HL-60 (cell line): ENCODE data around the gene NPPA.

Source experiments
- DNase-seq, 2 experiments: peaks; one replicate each; pipeline ENCODE4 v3.0.0-alpha.2; 2010 to 2020; ENCODE audit warnings: low read depth in 1 of 2, low spot score in 1 of 2
- H3K27ac ChIP-seq: fragments of 250-450 bp; sonication (Bioruptor Pico); replicated peaks from 2 replicates; pipeline ENCODE4 v1.5.1; 2020; ENCODE audit warnings: mild to moderate bottlenecking, moderate library complexity
- H3K27me3 ChIP-seq: fragments of 250-450 bp; sonication (Bioruptor Pico); 2 replicates; pipeline ENCODE4 v1.5.1; 2021; ENCODE audit warnings: mild to moderate bottlenecking, moderate library complexity; ENCODE audit not compliant: insufficient read depth, poor library complexity, severe bottlenecking
- H3K4me3 ChIP-seq: replicated peaks from 2 replicates; pipeline ENCODE4 v1.5.1; 2011; ENCODE audit warnings: mild to moderate bottlenecking, control low read depth, low read length; ENCODE audit not compliant: insufficient read depth
- CTCF ChIP-seq: IDR thresholded peaks from one replicate; pipeline ENCODE4 v1.5.1; 2011; ENCODE audit warnings: low read length, control low read depth, inconsistent platforms; ENCODE audit not compliant: insufficient read depth
- GABPA ChIP-seq: IDR thresholded peaks from 2 replicates; pipeline ENCODE4 v1.6.1; 2012; ENCODE audit warnings: low read depth
- POLR2AphosphoS5 ChIP-seq: IDR thresholded peaks from 2 replicates; pipeline ENCODE4 v1.6.1; 2012; ENCODE audit warnings: low read depth
- REST ChIP-seq: IDR thresholded peaks from 2 replicates; pipeline ENCODE4 v1.6.1; 2012; ENCODE audit warnings: low read depth; ENCODE audit not compliant: insufficient replicate concordance
- SPI1 ChIP-seq: IDR thresholded peaks from 2 replicates; pipeline ENCODE4 v1.6.1; 2012; ENCODE audit warnings: low read depth, mild to moderate bottlenecking, borderline replicate concordance

Gene NPPA

GRCh38 chr1:11833497-11833896, 14.1 kb downstream of the NPPA start:
- Histone ChIP-seq H3K4me3 (no peak overlapping the region), H3K27ac (no peak overlapping the region), H3K27me3 (no peaks in the 10 kb centered on the region)
- TF ChIP-seq GABPA (no peak), REST (no peak), CTCF (no peak), POLR2AphosphoS5 (no peak), SPI1 (no peak)
- no peak for DNase-seq

GRCh38 chr1:11831945-11832725, 15.4 kb downstream of the NPPA start:
- Histone ChIP-seq H3K27ac (no peak overlapping the region), H3K4me3 (no peak overlapping the region), H3K27me3 (no peaks in the 10 kb centered on the region)
- DNase-seq: no peak
- TF ChIP-seq SPI1: no peak
- TF ChIP-seq POLR2AphosphoS5: no peak
- no peak for TF ChIP-seq CTCF
- no peak for TF ChIP-seq GABPA

GRCh38 chr1:11828511-11828910, 19.1 kb downstream of the NPPA start:
- no peak for DNase-seq
- TF ChIP-seq REST: no peak
- no peak for TF ChIP-seq SPI1
- no peak for TF ChIP-seq GABPA
- no peak for TF ChIP-seq POLR2AphosphoS5
- TF ChIP-seq CTCF: no peak
- Histone ChIP-seq H3K27me3 (no peaks in the 10 kb centered on the region), H3K27ac (no peak overlapping the region), H3K4me3 (no peak overlapping the region)

GRCh38 chr1:11826946-11827345, 20.6 kb downstream of the NPPA start:
- no peak overlapping the region for H3K4me3 ChIP-seq
- H3K27ac ChIP-seq: no peak overlapping the region
- TF ChIP-seq GABPA (no peak), SPI1 (no peak), REST (no peak), POLR2AphosphoS5 (no peak)
- no peaks in the 10 kb centered on the region for H3K27me3 ChIP-seq
- no peak for DNase-seq
